ENCODE data around the gene NELFCD. TPM values are rescaled to one million over a fixed set of nuclear protein-coding genes. Genes with fewer than 3 reads are reported as not detected.

NELFCD gene
- total and polyA plus RNA-seq, 2 donors from 2014 or later = 50.2 to 63.4 TPM

DNA sequence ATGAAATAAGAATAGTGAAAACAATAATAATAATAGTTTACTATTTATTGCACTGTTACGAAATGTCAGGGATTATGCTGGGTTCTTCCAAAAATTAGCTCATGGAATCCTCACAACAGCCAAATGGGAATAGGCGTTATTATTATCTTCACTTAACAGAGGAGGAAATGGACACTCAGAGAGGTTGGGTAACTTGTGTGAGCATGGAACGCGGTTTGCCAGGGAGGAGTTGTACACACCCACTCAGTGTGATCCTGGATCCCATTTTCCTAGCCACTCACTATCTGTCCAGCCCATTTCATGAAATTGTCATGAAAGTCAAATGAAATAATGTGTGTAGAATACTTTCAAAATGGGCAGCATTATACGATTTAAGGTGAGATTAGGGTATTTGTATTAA lies 4.6 kb downstream of the NELFCD start:
- no peak overlapping the region for H3K9ac ChIP-seq (ENCODE audit: low read length in 3 of 3)
- H3K27ac ChIP-seq (ENCODE audit: low read depth in 2 of 2, low read length in 2 of 2) = no peak overlapping the region
- peaks cover 6 to 35% (median 28%) of the 10 kb centered on the region in 3 donors for H3K36me3 ChIP-seq (ENCODE audit: control insufficient read depth in 2 of 3, insufficient read depth in 3 of 3, low read length in 3 of 3)
- H3K4me3 ChIP-seq (ENCODE audit: low read length in 3 of 3) = no peak overlapping the region
- no peaks in the 10 kb centered on the region for H3K9me3 ChIP-seq (ENCODE audit: control insufficient read depth in 2 of 3, insufficient read depth in 1 of 3, low read length in 3 of 3)
- DNase-seq (no peak), FAIRE-seq (no peak)
- TF ChIP-seq CTCF (IDR thresholded peaks at IDR 0.05; ENCODE audit: borderline replicate concordance, extremely low read depth, insufficient read depth) = no peak
- H3K27me3 ChIP-seq (ENCODE audit: control insufficient read depth, insufficient read depth, low read length) = no peaks in the 10 kb centered on the region
- intact Hi-C loops (cut with DNase I) = no loop called here
- H3K4me1 ChIP-seq (ENCODE audit: control insufficient read depth in 2 of 3, insufficient read depth in 2 of 3, low read depth in 1 of 3, low read length in 3 of 3) = peaks cover 5 to 31% (median 7%) of the 10 kb centered on the region in 3 donors

DNA sequence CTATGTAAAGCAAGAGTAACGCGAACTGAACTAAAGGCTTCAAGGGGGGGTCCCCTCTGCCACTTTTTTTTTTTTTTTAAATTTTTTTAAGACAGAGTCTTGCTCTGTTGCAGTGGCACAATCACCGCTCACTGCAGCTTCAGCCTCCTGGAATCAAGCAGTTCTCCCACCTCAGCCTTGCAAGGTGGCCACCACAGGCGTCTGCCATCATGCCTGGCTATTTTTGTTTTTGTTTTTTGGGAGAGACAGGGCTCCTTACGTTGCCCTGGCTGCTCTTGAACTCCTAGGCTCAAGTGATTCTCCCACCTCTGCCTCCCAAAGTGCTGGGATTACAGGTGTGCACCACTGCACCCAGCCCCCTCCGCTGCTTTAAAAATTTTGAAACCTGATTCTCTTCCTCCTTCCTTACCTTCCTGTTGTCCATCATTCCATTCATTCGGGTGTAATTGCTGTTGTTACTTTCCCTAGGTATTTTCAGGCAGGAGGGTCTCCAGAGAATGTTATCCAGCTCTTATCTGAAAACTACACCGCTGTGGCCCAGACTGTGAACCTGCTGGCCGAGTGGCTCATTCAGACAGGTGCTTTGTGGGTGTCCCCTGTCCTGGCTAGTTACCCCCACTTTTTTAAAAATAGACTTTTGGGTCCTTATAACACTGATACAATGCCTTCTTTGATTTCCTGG lies 5.4 kb downstream of the NELFCD start:
- Histone ChIP-seq H3K27me3 (ENCODE audit: control insufficient read depth, insufficient read depth, low read length) (no peaks in the 10 kb centered on the region), H3K9ac (ENCODE audit: low read length in 3 of 3) (no peak overlapping the region), H3K4me3 (ENCODE audit: low read length in 3 of 3) (no peak overlapping the region), H3K4me1 (ENCODE audit: control insufficient read depth in 2 of 3, insufficient read depth in 2 of 3, low read depth in 1 of 3, low read length in 3 of 3) (peaks cover 5 to 31% (median 7%) of the 10 kb centered on the region in 3 donors), H3K9me3 (ENCODE audit: control insufficient read depth in 2 of 3, insufficient read depth in 1 of 3, low read length in 3 of 3) (no peaks in the 10 kb centered on the region), H3K27ac (ENCODE audit: low read depth in 2 of 2, low read length in 2 of 2) (no peak overlapping the region), H3K36me3 (ENCODE audit: control insufficient read depth in 2 of 3, insufficient read depth in 3 of 3, low read length in 3 of 3) (peaks cover 6 to 42% (median 35%) of the 10 kb centered on the region in 3 donors)
- intact Hi-C loops (cut with DNase I) = no loop called here
- FAIRE-seq (no peak), DNase-seq (peak in 1 of 5 donors; percentile 34)
- no peak for TF ChIP-seq CTCF (IDR thresholded peaks at IDR 0.05; ENCODE audit: borderline replicate concordance, extremely low read depth, insufficient read depth)

GRCh38 chr20:58986968-58987517 lies 6.0 kb downstream of the NELFCD start:
- Histone ChIP-seq H3K9ac (ENCODE audit: low read length in 3 of 3) (no peak overlapping the region), H3K36me3 (ENCODE audit: control insufficient read depth in 2 of 3, insufficient read depth in 3 of 3, low read length in 3 of 3) (peaks cover 11 to 47% (median 40%) of the 10 kb centered on the region in 3 donors), H3K27ac (ENCODE audit: low read depth in 2 of 2, low read length in 2 of 2) (no peak overlapping the region), H3K27me3 (ENCODE audit: control insufficient read depth, insufficient read depth, low read length) (no peaks in the 10 kb centered on the region), H3K4me3 (ENCODE audit: low read length in 3 of 3) (no peak overlapping the region), H3K9me3 (ENCODE audit: control insufficient read depth in 2 of 3, insufficient read depth in 1 of 3, low read length in 3 of 3) (no peaks in the 10 kb centered on the region), H3K4me1 (ENCODE audit: control insufficient read depth in 2 of 3, insufficient read depth in 2 of 3, low read depth in 1 of 3, low read length in 3 of 3) (peaks cover 5 to 31% (median 7%) of the 10 kb centered on the region in 3 donors)
- DNase-seq (no peak), FAIRE-seq (no peak)
- no peak for TF ChIP-seq CTCF (IDR thresholded peaks at IDR 0.05; ENCODE audit: borderline replicate concordance, extremely low read depth, insufficient read depth)
- intact Hi-C loops (cut with DNase I) = no loop called here
